Skeletal muscle satellite cell (primary cell): Measurements from ENCODE around the gene RBMS1.
A peak's percentile ranks its signal among the peaks of the same experiment; 100 is the strongest.

ENCODE experiments used
- H3K27me3 ChIP-seq: 2 replicates; pipeline ENCODE4 v1.7.0; 2013; ENCODE audit warnings: low read length; ENCODE audit not compliant: control insufficient read depth, insufficient read depth
- H3K36me3 ChIP-seq: 2 replicates; pipeline ENCODE4 v1.7.0; 2013; ENCODE audit warnings: mild to moderate bottlenecking, control low read depth, low read length; ENCODE audit not compliant: insufficient read depth
- H3K4me1 ChIP-seq: 2 replicates; pipeline ENCODE4 v1.7.0; 2013; ENCODE audit warnings: low read length; ENCODE audit not compliant: control insufficient read depth, insufficient read depth
- H3K4me2 ChIP-seq: 2 replicates; pipeline ENCODE4 v1.7.0; 2013; ENCODE audit warnings: mild to moderate bottlenecking, low read length
- H3K4me3 ChIP-seq: 2 replicates; pipeline ENCODE4 v1.7.0; 2013; ENCODE audit warnings: low read length
- H3K9ac ChIP-seq: 2 replicates; pipeline ENCODE4 v1.7.0; 2013; ENCODE audit warnings: mild to moderate bottlenecking, low read depth, low read length, moderate library complexity
- H3K9me3 ChIP-seq: replicated peaks from 2 replicates; pipeline ENCODE4 v1.7.0; 2013; ENCODE audit warnings: mild to moderate bottlenecking, control low read depth, low read length

The RBMS1 gene

GRCh38 chr2:160364364-160364763 lies 129.2 kb downstream of the RBMS1 start:
- Histone ChIP-seq H3K9me3 (no peaks in the 10 kb centered on the region), H3K4me2 (peak overlapping the region; percentile 44), H3K27me3 (no peaks in the 10 kb centered on the region), H3K4me1 (peaks cover 67% of the 10 kb centered on the region), H3K9ac (peak overlapping the region; percentile 80), H3K36me3 (peaks cover 13% of the 10 kb centered on the region), H3K4me3 (no peak overlapping the region)

DNA sequence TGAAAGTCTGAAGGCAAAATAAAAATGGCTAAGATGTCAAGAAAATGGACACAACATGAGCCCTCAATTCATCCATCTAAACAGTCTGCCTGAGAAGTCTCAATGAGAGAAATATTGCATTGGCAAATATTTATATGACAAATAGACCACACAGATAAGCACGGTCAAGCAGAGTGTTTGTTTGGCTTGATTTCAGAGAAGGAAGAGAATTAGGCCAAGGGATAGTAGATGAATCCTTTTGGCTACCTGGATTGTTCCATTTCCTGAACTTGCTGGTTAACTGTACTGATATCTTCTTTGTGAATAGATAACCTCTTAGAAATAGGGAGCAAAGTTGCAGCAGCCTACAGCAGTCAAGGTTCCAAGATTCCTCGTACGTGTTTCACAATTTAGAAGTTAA lies 129.6 kb downstream of the RBMS1 start:
- peaks cover 13% of the 10 kb centered on the region for H3K36me3 ChIP-seq
- peak overlapping the region; percentile 44 for H3K4me2 ChIP-seq
- no peaks in the 10 kb centered on the region for H3K27me3 ChIP-seq
- H3K4me3 ChIP-seq = no peak overlapping the region
- H3K9ac ChIP-seq = no peak overlapping the region
- peaks cover 63% of the 10 kb centered on the region for H3K4me1 ChIP-seq
- no peaks in the 10 kb centered on the region for H3K9me3 ChIP-seq

GRCh38 chr2:160363055-160363454 lies 130.6 kb downstream of the RBMS1 start:
- Histone ChIP-seq H3K9me3 (no peaks in the 10 kb centered on the region), H3K4me1 (peaks cover 62% of the 10 kb centered on the region), H3K4me2 (peak overlapping the region; percentile 0), H3K27me3 (no peaks in the 10 kb centered on the region), H3K36me3 (peaks cover 13% of the 10 kb centered on the region), H3K4me3 (no peak overlapping the region), H3K9ac (no peak overlapping the region)

DNA sequence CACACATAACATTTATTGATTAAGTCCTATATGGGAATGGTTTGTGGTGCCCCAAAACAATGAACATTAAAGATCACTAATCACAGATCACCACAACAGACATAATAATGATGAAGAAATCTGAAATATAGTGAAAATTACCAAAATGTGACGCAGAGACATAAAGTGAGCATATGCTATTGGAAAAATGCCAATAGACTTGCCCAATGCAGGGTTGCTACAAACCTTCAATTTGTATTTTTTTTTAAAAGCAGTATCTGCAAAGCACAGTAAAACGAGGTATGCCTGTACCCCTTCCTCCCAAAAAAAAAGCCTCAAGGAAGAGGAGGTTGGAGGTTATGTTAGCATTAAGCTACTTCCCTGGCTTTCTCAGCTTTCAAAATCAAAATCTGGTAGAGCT lies 131.1 kb downstream of the RBMS1 start:
- no peaks in the 10 kb centered on the region for H3K9me3 ChIP-seq
- H3K36me3 ChIP-seq = peaks cover 13% of the 10 kb centered on the region
- H3K4me1 ChIP-seq = peaks cover 63% of the 10 kb centered on the region
- no peak overlapping the region for H3K4me2 ChIP-seq
- H3K4me3 ChIP-seq = no peak overlapping the region
- no peaks in the 10 kb centered on the region for H3K27me3 ChIP-seq
- no peak overlapping the region for H3K9ac ChIP-seq

GRCh38 chr2:160362018-160362417 lies 131.6 kb downstream of the RBMS1 start:
- Histone ChIP-seq H3K27me3 (no peaks in the 10 kb centered on the region), H3K4me1 (peaks cover 63% of the 10 kb centered on the region), H3K9me3 (no peaks in the 10 kb centered on the region), H3K4me2 (no peak overlapping the region), H3K36me3 (peaks cover 13% of the 10 kb centered on the region), H3K9ac (no peak overlapping the region), H3K4me3 (no peak overlapping the region)

DNA sequence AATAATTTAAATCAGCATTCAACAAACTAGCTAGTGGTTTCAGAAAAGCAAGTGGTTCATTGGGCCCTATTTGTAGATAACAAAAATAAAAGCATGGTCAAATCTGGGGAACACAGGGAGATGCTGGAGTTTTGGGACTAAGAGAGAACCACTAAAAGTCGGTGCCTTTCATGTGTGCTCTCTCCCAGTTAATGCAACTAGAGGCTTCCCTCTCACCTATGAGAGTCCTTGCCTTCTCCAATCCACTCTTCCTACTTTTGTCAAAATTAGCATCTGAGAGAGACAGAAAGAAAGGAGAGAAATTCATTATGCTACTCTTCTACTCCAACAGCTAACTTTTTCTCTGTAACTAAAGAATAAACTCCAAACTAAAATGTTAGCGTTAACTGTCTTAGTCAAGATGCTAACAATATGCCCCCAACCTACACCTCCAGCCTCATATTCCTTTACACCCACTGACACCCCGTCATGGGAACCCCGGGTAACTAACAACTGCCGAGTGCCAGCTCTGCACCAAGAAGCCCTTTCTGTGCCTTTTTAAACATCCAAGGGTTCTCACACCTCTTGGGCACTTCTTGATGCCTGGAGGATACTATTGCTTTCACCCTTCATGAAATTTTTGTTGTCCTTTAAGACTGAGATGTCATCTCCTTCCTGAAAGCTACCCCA lies 133.4 kb downstream of the RBMS1 start:
- peaks cover 10% of the 10 kb centered on the region for H3K36me3 ChIP-seq
- H3K9ac ChIP-seq = no peak overlapping the region
- H3K27me3 ChIP-seq = no peaks in the 10 kb centered on the region
- peaks cover 58% of the 10 kb centered on the region for H3K4me1 ChIP-seq
- H3K4me3 ChIP-seq = no peak overlapping the region
- no peak overlapping the region for H3K4me2 ChIP-seq
- H3K9me3 ChIP-seq = no peaks in the 10 kb centered on the region

DNA sequence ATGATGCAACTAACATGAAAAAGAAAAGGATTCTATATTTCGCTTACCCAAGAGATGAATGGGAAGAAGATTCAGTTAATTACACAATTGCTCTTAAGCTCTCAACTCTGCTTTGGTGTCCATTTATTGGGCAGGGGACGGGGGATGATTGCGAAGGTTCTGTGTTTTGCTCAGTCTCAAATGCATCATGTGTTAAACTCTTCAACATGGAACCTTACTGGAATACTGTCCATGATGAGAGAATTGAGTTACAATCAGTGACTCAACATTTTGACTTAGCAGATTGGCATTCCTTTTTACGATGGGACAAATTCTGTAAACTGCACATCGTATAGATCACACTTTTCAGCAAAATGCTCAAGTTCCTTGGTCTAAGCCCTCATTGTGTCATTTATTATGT lies 135.6 kb downstream of the RBMS1 start:
- Histone ChIP-seq H3K9ac (no peak overlapping the region), H3K27me3 (no peaks in the 10 kb centered on the region), H3K36me3 (peaks cover 10% of the 10 kb centered on the region), H3K9me3 (no peaks in the 10 kb centered on the region), H3K4me3 (no peak overlapping the region), H3K4me1 (peaks cover 57% of the 10 kb centered on the region), H3K4me2 (peak overlapping the region; percentile 20)

GRCh38 chr2:160356485-160356884 lies 137.1 kb downstream of the RBMS1 start:
- Histone ChIP-seq H3K36me3 (peaks cover 10% of the 10 kb centered on the region), H3K9ac (no peak overlapping the region), H3K4me1 (peaks cover 71% of the 10 kb centered on the region), H3K9me3 (no peaks in the 10 kb centered on the region), H3K27me3 (no peaks in the 10 kb centered on the region), H3K4me3 (no peak overlapping the region), H3K4me2 (no peak overlapping the region)

DNA sequence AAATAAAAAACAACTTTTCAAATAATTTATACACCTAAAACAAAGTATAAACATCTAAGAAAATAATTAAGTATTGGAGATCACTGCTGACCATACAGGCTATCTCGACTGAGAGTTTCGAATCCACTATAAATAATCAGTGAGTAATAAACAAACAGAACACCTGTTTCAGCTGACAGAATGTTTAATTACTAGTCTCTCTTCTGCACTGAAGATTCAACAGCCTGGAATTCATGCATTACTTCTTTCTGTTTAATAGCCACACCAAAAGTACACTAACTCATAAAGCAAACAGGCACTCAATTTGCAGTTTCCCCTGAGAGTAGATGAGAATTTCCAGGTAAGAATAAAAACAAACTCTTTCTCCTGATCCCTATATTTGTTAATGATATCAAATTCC lies 138.5 kb downstream of the RBMS1 start:
- Histone ChIP-seq H3K27me3 (no peaks in the 10 kb centered on the region), H3K4me3 (no peak overlapping the region), H3K4me2 (peak overlapping the region; percentile 6), H3K9me3 (no peaks in the 10 kb centered on the region), H3K4me1 (peaks cover 73% of the 10 kb centered on the region), H3K36me3 (peaks cover 14% of the 10 kb centered on the region), H3K9ac (no peak overlapping the region)

- peak overlapping the region; percentile 6 for H3K4me2 ChIP-seq
- no peak overlapping the region for H3K4me3 ChIP-seq
- H3K4me1 ChIP-seq = peaks cover 76% of the 10 kb centered on the region
- H3K36me3 ChIP-seq = peaks cover 18% of the 10 kb centered on the region
- H3K27me3 ChIP-seq = no peaks in the 10 kb centered on the region
- H3K9me3 ChIP-seq = no peaks in the 10 kb centered on the region
- no peak overlapping the region for H3K9ac ChIP-seq
Measured at GRCh38 chr2:160354677-160355076, 138.9 kb downstream of the RBMS1 start.

DNA sequence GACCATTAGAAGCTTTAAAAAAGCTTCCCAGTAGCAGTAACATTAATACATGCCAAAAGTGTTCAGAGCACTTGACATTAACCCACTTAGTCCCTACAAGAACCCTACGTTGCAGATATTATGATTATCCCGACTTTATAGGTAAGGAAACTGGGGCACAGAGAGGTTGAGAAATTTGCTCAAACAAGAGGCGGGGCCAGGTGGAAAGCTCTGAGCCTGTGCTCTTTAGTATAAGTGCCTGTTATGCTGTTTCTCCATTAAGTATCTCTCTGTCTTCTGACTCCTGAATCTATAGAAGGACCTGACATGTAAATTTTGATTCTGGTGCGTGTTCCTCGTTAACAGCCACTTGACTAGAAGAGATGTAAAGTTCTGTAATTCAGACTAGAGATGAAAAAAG lies 139.8 kb downstream of the RBMS1 start:
- Histone ChIP-seq H3K4me2 (no peak overlapping the region), H3K4me3 (no peak overlapping the region), H3K4me1 (peaks cover 75% of the 10 kb centered on the region), H3K36me3 (peaks cover 27% of the 10 kb centered on the region), H3K27me3 (no peaks in the 10 kb centered on the region), H3K9me3 (no peaks in the 10 kb centered on the region), H3K9ac (no peak overlapping the region)

DNA sequence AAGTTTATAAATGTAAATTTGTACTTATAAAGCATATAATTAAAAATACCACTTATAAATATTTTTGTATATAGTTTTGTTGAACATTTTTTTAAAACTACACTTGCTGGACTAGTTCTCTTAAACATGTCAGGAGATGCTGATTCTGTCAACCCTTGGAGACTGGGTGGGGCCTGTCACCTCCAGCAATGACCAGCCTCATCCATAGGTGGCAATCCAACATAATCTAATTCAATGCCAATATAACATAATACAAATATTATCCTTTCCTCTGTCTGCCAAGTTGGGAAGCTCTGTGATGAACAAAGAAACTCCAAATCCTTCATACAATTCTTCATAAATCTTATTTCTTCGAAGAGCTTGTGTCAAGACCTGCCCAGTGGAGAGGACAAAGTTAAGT lies 140.4 kb downstream of the RBMS1 start:
- no peaks in the 10 kb centered on the region for H3K9me3 ChIP-seq
- H3K27me3 ChIP-seq = no peaks in the 10 kb centered on the region
- H3K4me2 ChIP-seq = no peak overlapping the region
- peaks cover 27% of the 10 kb centered on the region for H3K36me3 ChIP-seq
- H3K9ac ChIP-seq = no peak overlapping the region
- peaks cover 69% of the 10 kb centered on the region for H3K4me1 ChIP-seq
- no peak overlapping the region for H3K4me3 ChIP-seq
